Measurements from ENCODE around the gene B3GALNT1.
A peak's percentile ranks its signal among the peaks of the same experiment; 100 is the strongest.

B3GALNT1 gene

DNA sequence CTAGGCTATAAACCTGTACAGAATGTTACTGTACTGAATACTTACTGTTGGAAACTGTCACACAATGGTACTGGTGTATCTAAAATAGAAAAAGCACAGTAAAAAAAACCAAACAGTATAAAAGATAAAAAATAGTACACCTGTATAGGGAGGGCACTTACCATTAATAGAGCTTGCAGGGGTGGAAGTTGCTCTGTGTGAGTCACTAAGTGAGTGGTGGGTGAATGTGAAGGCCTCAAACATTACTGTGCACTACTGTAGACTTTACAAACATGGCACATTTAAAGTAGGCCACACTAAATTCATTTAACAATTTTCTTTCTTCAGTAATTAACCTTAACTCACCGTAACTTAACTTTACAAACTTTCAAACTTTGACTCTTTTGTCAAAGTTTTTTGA, 22.0 kb downstream of the B3GALNT1 start:
- no peak for DNase-seq (ENCODE audit: low read depth)
- H3K4me3 ChIP-seq (ENCODE audit: low read depth, low read length): no peak overlapping the region

DNA sequence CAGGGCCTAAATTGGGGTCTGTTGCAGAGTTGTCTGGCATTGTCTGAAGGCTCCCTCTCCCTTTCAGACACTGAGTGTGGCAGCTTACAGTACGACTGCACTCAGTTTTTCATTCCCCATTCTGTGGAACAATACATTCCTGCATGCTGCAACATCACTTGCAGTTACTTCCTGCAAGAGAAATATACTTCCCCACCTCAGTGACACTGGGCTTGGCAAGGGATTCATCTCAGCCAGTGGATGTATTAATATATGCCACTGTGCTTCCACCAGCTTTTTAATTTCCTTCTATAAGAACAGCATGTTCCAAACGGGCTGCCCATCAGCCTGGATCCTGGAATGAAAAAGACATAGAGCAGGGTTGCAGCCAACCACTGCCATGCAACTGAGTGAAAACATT, 23.1 kb downstream of the B3GALNT1 start:
- no peak overlapping the region for H3K4me3 ChIP-seq (ENCODE audit: low read depth, low read length)
- no peak for DNase-seq (ENCODE audit: low read depth)

DNA sequence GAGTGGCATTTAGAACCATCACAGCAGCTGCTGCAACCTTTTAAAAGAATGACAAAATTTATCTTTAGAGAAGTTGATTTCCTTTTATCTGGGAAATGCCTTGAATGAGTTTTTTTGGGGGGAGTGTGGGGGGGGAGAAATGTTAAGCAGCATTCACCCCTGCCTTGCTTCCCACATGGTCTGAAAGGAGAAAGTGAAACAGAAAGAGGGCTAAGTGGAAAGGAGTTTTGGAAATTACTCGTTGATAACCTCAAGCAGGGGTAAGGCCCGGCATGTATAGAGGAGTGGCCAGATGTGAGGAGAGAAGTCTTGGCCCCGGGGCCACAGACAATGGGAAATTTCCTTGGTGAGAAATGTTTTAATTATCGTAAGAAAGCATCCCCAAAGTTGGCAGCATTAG, 23.5 kb downstream of the B3GALNT1 start:
- no peak overlapping the region for H3K4me3 ChIP-seq (ENCODE audit: low read depth, low read length)
- DNase-seq (ENCODE audit: low read depth): no peak

- no peak for DNase-seq (ENCODE audit: low read depth)
- no peak overlapping the region for H3K4me3 ChIP-seq (ENCODE audit: low read depth, low read length)
These were observed 32.0 kb downstream of the B3GALNT1 start for GRCh38 chr3:161073181-161073580.

GRCh38 chr3:161072751-161073150, 32.4 kb downstream of the B3GALNT1 start:
- DNase-seq (ENCODE audit: low read depth): no peak
- H3K4me3 ChIP-seq (ENCODE audit: low read depth, low read length): no peak overlapping the region

DNA sequence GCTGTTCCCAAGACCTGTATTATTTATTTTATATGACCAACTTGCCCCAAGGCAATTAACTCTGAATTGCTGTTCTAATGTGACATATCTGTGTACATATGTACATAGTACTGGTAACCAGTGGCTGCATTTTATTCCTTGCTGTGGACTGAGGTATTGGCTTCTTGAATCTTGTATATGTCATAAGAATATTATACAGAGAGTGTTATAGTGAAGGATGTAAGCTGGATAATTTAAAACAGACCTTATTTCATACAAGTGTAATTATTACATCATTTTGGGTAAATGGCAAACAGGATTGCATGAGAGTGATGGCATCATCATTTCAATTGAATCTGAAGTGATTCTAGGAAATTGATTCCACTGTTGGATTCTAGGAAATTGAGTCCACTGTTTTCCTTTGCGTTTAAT, 32.9 kb downstream of the B3GALNT1 start:
- DNase-seq (ENCODE audit: low read depth): no peak
- H3K4me3 ChIP-seq (ENCODE audit: low read depth, low read length): no peak overlapping the region

- H3K4me3 ChIP-seq (ENCODE audit: low read depth, low read length): no peak overlapping the region
- DNase-seq (ENCODE audit: low read depth): no peak
These were observed 34.0 kb downstream of the B3GALNT1 start for GRCh38 chr3:161070980-161071663.

DNA sequence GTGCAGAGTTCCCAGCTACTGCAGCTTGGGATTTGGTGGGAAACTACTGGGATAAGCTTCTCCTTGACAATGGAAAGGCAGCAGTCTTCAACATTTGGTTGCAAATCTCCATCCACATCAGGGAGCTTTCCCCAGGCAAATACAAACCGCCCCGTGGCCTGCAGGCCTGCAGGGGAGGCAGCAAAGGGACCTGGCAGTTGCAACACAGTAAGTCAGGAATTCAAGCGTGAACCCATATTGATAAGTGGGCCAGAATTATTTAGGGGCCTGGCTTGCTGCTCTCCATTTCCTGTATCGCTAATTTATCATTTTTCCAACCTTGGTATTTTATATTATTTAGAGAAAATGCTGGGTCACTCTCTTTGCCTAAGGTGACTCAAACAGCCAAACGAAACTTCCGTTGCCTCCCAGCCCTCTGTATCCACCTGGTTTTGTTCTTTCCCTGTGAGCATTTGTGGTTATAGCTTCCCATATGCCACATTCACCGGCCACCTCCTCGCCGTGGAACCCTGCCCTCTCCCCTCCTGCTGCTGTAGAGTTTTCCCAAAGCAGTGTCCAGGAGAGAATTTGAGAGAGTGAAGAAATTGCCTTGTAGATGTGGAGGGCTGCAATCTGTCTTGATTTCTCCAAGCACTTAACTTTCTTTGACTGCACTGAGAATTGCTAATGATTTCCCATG, 34.8 kb downstream of the B3GALNT1 start:
- DNase-seq (ENCODE audit: low read depth): no peak
- no peak overlapping the region for H3K4me3 ChIP-seq (ENCODE audit: low read depth, low read length)

DNA sequence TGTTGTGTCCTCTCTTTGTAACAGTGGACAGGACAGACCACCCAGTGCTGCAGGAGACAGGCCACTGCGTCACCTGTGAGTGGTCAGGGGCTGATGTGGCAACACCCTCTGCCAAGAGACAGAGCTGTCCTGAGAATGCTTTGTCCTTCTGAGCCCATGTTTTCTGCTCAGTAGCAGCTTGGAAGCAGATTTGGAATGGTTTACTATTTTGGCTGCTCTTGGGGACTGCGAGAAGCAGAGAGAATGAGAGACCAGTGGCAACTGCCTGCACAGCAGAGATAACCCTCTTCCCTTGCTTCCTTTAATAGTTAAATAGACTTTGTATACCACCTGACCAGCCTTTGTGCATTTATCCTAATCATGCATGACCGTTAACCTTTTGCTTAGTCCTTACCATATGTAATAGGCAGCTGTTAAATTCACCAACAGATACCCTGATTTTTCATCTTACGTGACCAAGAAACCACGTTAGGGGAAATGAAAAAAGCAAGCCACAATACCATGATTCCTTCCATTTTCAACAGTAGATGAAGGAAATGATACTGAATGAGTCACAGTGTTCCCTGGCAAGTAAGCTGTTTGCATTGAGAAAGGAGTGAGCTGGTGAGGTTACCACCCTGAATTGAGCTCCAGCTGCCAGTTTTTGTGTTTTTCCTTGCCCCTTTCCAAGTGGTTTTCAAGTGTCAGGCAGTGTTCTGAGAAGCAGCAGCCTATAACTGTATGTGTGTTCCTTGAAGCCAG, 35.5 kb downstream of the B3GALNT1 start:
- peak; percentile 77 for DNase-seq (ENCODE audit: low read depth)
- no peak overlapping the region for H3K4me3 ChIP-seq (ENCODE audit: low read depth, low read length)

DNA sequence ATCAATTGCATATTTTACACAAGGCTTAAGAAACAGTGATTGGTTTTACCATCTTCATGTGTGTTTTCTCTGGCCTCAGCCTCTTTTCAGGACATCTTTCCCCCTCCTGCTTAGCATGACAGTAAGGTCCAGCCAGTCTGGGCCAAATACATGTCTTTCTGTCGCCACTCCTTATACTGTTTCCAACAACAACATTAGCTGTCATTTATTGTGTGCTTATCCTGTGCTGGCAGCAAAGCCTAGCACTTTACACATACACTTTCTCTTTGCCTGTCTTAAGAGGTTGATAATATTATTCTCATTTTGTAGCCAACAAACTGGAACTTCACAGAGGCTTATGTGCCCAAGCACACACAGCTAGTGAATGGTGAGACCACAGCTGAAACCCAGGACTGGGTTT, 37.8 kb downstream of the B3GALNT1 start:
- no peak overlapping the region for H3K4me3 ChIP-seq (ENCODE audit: low read depth, low read length)
- no peak for DNase-seq (ENCODE audit: low read depth)

DNA sequence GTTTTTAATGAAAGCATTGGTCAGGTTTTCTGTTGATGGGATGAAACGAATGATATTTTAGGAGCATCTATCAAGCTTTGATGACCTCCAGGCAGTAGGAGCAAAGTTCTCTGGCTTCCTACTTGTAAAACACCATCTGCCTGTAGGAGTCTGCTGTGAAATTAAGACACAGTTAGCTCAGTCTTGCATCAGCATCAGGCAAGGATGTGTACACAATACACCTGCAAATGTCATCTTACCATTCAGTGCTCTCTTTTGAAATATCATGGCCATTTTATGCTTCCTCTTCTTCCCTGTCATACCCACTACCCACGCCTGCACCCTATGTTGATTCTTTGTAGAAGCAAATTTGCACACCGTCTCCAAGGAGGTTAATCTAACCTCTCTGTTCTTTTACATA, 38.2 kb downstream of the B3GALNT1 start:
- H3K4me3 ChIP-seq (ENCODE audit: low read depth, low read length): no peak overlapping the region
- no peak for DNase-seq (ENCODE audit: low read depth)

GRCh38 chr3:161064413-161064812, 40.7 kb downstream of the B3GALNT1 start:
- no peak for DNase-seq (ENCODE audit: low read depth)
- H3K4me3 ChIP-seq (ENCODE audit: low read depth, low read length): no peak overlapping the region

- H3K4me3 ChIP-seq (ENCODE audit: low read depth, low read length): no peak overlapping the region
- DNase-seq (ENCODE audit: low read depth): no peak
These were observed 50.1 kb downstream of the B3GALNT1 start for GRCh38 chr3:161054860-161055604.

- DNase-seq (ENCODE audit: low read depth): no peak
- no peak overlapping the region for H3K4me3 ChIP-seq (ENCODE audit: low read depth, low read length)
These were observed 53.3 kb downstream of the B3GALNT1 start for GRCh38 chr3:161051856-161052255.

DNA sequence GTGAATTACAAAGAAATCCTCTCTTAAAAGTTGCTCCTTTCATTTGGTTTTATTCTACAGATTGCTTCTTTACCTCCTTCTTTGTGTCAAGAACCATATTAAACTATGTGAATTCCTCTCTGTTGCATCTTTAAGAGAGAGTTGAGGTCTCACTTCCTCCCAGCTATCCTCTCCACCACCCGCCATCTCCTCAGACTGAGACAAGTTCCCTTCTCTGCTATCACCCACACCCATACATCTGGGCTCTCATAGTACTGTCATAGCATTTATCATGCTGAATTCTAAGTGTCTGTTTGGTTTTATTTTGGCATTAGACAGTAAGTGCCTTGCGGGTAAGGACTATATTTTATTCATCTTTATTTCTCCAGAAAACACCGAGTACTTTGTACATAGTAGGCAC, 54.2 kb downstream of the B3GALNT1 start:
- DNase-seq (ENCODE audit: low read depth): no peak
- H3K4me3 ChIP-seq (ENCODE audit: low read depth, low read length): no peak overlapping the region

- no peak overlapping the region for H3K4me3 ChIP-seq (ENCODE audit: low read depth, low read length)
- no peak for DNase-seq (ENCODE audit: low read depth)
These were observed 55.4 kb downstream of the B3GALNT1 start for GRCh38 chr3:161049683-161050248.

GRCh38 chr3:161043336-161044035, 61.7 kb downstream of the B3GALNT1 start:
- H3K4me3 ChIP-seq (ENCODE audit: low read depth, low read length): no peak overlapping the region
- no peak for DNase-seq (ENCODE audit: low read depth)

GRCh38 chr3:161042023-161042501, 63.1 kb downstream of the B3GALNT1 start:
- H3K4me3 ChIP-seq (ENCODE audit: low read depth, low read length): no peak overlapping the region
- DNase-seq (ENCODE audit: low read depth): no peak

- H3K4me3 ChIP-seq (ENCODE audit: low read depth, low read length): no peak overlapping the region
- DNase-seq (ENCODE audit: low read depth): no peak
These were observed 66.4 kb downstream of the B3GALNT1 start for GRCh38 chr3:161038725-161039124.
